Neural cell (in vitro differentiated cells): Measurements from ENCODE around the gene GNA12. TPM values are rescaled to one million over a fixed set of nuclear protein-coding genes. Genes with fewer than 3 reads are reported as not detected.

Experiments
- H2AFZ ChIP-seq: fragments of 200-600, 300-800 bp; sonication (generic), shearing (Covaris generic); 2 replicates; pipeline ENCODE4 v1.6.0; 2014; ENCODE audit warnings: low read depth, mild to moderate bottlenecking, antibody characterized with exemption, low read length, moderate library complexity
- H3F3A ChIP-seq: fragments of 200-600 bp; shearing (Covaris generic); 2 replicates; pipeline ENCODE4 v1.6.1; 2016; ENCODE audit warnings: mild to moderate bottlenecking, moderate library complexity, mixed read lengths, antibody characterized with exemption, low read length; ENCODE audit not compliant: insufficient read depth, poor library complexity, severe bottlenecking
- H3K27ac ChIP-seq: fragments of 200-600, 300-800 bp; sonication (generic), shearing (Covaris generic); 2 replicates; pipeline ENCODE4 v1.5.1; 2014; ENCODE audit warnings: mild to moderate bottlenecking, low read length, moderate library complexity
- H3K27me3 ChIP-seq: fragments of 300-800, 200-600 bp; sonication (generic), shearing (Covaris generic); 2 replicates; pipeline ENCODE4 v1.6.0; 2014; ENCODE audit warnings: mild to moderate bottlenecking, low read depth, low read length, moderate library complexity; ENCODE audit not compliant: insufficient read depth
- H3K36me3 ChIP-seq: fragments of 300-800, 200-600 bp; sonication (generic), shearing (Covaris generic); 2 replicates; pipeline ENCODE4 v1.5.1; 2014; ENCODE audit warnings: mild to moderate bottlenecking, antibody characterized with exemption, low read length, moderate library complexity; ENCODE audit not compliant: insufficient read depth
- H3K4me2 ChIP-seq: fragments of 300-800, 200-600 bp; sonication (generic), shearing (Covaris generic); 2 replicates; pipeline ENCODE4 v1.6.0; 2014; ENCODE audit warnings: mild to moderate bottlenecking, low read length
- H3K4me3 ChIP-seq: fragments of 300-800, 200-600 bp; sonication (generic), shearing (Covaris generic); 2 replicates; pipeline ENCODE4 v1.5.1; 2014; ENCODE audit warnings: mild to moderate bottlenecking, low read length, moderate library complexity
- H3K79me2 ChIP-seq: fragments of 200-600 bp; shearing (Covaris generic); replicated peaks from 2 replicates; pipeline ENCODE4 v1.6.0; 2014; ENCODE audit warnings: mild to moderate bottlenecking, low read length, moderate library complexity; ENCODE audit not compliant: insufficient read depth
- H3K9ac ChIP-seq: fragments of 300-800, 200-600 bp; sonication (generic), shearing (Covaris generic); 2 replicates; pipeline ENCODE4 v1.6.1; 2016; ENCODE audit warnings: mild to moderate bottlenecking, low read length, mixed read lengths
- H3K9me2 ChIP-seq: fragments of 200-600 bp; shearing (Covaris generic); 2 replicates; pipeline ENCODE4 v1.6.1; 2016; ENCODE audit warnings: mild to moderate bottlenecking, low read length, mixed read lengths; ENCODE audit not compliant: insufficient read depth
- H3K9me3 ChIP-seq: fragments of 200-600, 300-800 bp; sonication (generic), shearing (Covaris generic); 2 replicates; pipeline ENCODE4 v1.6.1; 2016; ENCODE audit warnings: mild to moderate bottlenecking, mixed run types, low read length, moderate library complexity, mixed read lengths
- H4K20me1 ChIP-seq: fragments of 200-600 bp; shearing (Covaris generic); 2 replicates; pipeline ENCODE4 v1.6.1; 2016; ENCODE audit warnings: mild to moderate bottlenecking, mixed run types; ENCODE audit not compliant: insufficient read depth
- EP300 ChIP-seq: fragments of 450-650 bp; conservative IDR thresholded peaks from 2 replicates; pipeline ENCODE4 v1.6.1; 2014; ENCODE audit warnings: antibody characterized with exemption, mild to moderate bottlenecking, moderate library complexity; ENCODE audit not compliant: poor library complexity, severe bottlenecking
- EZH2 ChIP-seq: fragments of 200-600, 300-800 bp; shearing (Covaris generic), sonication (generic); IDR thresholded peaks from 2 replicates; pipeline ENCODE4 v1.6.1; 2014; ENCODE audit warnings: antibody characterized with exemption, low read length, borderline replicate concordance, mild to moderate bottlenecking; ENCODE audit not compliant: insufficient read depth, poor library complexity, severe bottlenecking
- MXI1 ChIP-seq: fragments of 450-650 bp; conservative IDR thresholded peaks from 2 replicates; pipeline ENCODE4 v1.6.1; 2014; ENCODE audit warnings: antibody characterized with exemption, mild to moderate bottlenecking; ENCODE audit not compliant: poor library complexity, severe bottlenecking
- POLR2AphosphoS5 ChIP-seq: IDR thresholded peaks from 2 replicates; pipeline ENCODE4 v1.6.1; 2012
- RAD21 ChIP-seq: fragments of 450-650 bp; conservative IDR thresholded peaks from 2 replicates; pipeline ENCODE4 v1.6.1; 2014; ENCODE audit warnings: antibody characterized with exemption, mild to moderate bottlenecking, moderate library complexity
- REST ChIP-seq: IDR thresholded peaks from 2 replicates; pipeline ENCODE4 v1.6.1; 2012; ENCODE audit warnings: borderline replicate concordance
- SMC3 ChIP-seq: fragments of 450-650 bp; conservative IDR thresholded peaks from 2 replicates; pipeline ENCODE4 v1.6.1; 2014; ENCODE audit warnings: antibody characterized with exemption, mild to moderate bottlenecking, moderate library complexity; ENCODE audit not compliant: poor library complexity
- TAF1 ChIP-seq: IDR thresholded peaks from 2 replicates; pipeline ENCODE4 v1.6.1; 2012; ENCODE audit warnings: low read depth
- polyA plus RNA-seq: library from polyadenylated mRNA; depleted of rRNA; stranded (reverse); fragments of >200 nt; gene quantifications from 2 replicates; pipeline ENCODE4 v1.2.3, GENCODE V29; 2014
- TF ChIP-seq, protein P1 (sequence below): fragments of 450-650 bp; IDR thresholded peaks from 2 replicates; pipeline ENCODE4 v1.5.1; 2014; ENCODE audit warnings: antibody characterized with exemption, mild to moderate bottlenecking, moderate library complexity; ENCODE audit not compliant: poor library complexity, severe bottlenecking

GNA12 gene
- polyA plus RNA-seq, 1 donor from 2014 or later = 15.5 TPM

- H3K4me3 ChIP-seq = no peak overlapping the region
- H3K79me2 ChIP-seq = peaks cover 3% of the 10 kb centered on the region
- H3K9ac ChIP-seq = no peak overlapping the region
- no peaks in the 10 kb centered on the region for H4K20me1 ChIP-seq
- H3K27me3 ChIP-seq = no peaks in the 10 kb centered on the region
- no peak overlapping the region for H3K4me2 ChIP-seq
- H2AFZ ChIP-seq = no peak overlapping the region
- TF ChIP-seq SMC3 (no peak), EZH2 (no peak), TAF1 (no peak), REST (no peak), MXI1 (no peak), RAD21 (no peak), POLR2AphosphoS5 (no peak), EP300 (no peak)
- TF ChIP-seq, protein P1, sequence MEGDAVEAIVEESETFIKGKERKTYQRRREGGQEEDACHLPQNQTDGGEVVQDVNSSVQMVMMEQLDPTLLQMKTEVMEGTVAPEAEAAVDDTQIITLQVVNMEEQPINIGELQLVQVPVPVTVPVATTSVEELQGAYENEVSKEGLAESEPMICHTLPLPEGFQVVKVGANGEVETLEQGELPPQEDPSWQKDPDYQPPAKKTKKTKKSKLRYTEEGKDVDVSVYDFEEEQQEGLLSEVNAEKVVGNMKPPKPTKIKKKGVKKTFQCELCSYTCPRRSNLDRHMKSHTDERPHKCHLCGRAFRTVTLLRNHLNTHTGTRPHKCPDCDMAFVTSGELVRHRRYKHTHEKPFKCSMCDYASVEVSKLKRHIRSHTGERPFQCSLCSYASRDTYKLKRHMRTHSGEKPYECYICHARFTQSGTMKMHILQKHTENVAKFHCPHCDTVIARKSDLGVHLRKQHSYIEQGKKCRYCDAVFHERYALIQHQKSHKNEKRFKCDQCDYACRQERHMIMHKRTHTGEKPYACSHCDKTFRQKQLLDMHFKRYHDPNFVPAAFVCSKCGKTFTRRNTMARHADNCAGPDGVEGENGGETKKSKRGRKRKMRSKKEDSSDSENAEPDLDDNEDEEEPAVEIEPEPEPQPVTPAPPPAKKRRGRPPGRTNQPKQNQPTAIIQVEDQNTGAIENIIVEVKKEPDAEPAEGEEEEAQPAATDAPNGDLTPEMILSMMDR = no peak
- H3K9me3 ChIP-seq = no peaks in the 10 kb centered on the region
- H3K36me3 ChIP-seq = no peaks in the 10 kb centered on the region
- H3K27ac ChIP-seq = no peak overlapping the region
- no peaks in the 10 kb centered on the region for H3F3A ChIP-seq
- H3K9me2 ChIP-seq = no peaks in the 10 kb centered on the region
These were observed 59.0 kb downstream of the GNA12 start for GRCh38 chr7:2785071-2785500.

DNA sequence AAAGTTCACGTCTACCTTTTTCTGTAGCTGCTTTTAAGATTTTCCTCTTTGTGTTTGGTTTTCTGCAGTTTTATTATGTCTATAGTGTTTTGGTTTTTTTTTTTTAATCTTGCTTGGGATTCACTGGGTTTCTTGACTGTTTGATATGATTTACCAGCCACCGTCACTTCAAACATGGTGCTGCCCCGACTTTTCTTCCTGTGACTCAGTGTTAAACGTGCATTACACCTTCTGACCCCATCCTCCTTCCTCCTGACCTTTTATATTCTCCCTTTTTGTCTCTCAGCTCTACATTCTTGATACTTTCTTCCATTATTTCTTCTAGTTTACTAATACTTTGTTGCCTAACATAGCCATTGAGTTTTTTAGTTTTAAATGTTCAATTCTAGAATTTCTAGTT lies 61.5 kb downstream of the GNA12 start:
- Histone ChIP-seq H3F3A (no peaks in the 10 kb centered on the region), H2AFZ (no peak overlapping the region), H3K36me3 (no peaks in the 10 kb centered on the region), H3K4me2 (no peak overlapping the region), H3K9me3 (no peaks in the 10 kb centered on the region), H4K20me1 (no peaks in the 10 kb centered on the region), H3K79me2 (peaks cover 3% of the 10 kb centered on the region), H3K4me3 (no peak overlapping the region), H3K27ac (no peak overlapping the region), H3K9ac (no peak overlapping the region), H3K27me3 (no peaks in the 10 kb centered on the region), H3K9me2 (no peaks in the 10 kb centered on the region)
- no peak for TF ChIP-seq RAD21
- TF ChIP-seq REST = no peak
